Measurements from ENCODE around the gene MALRD1. TPM values are rescaled to one million over a fixed set of nuclear protein-coding genes. Genes with fewer than 3 reads are reported as not detected.

MALRD1 gene
- total RNA-seq = 1 to 10 TPM in 3 of 4 donors, not detected in 1; 1.0 to 4.1 (median 2.6) TPM

DNA sequence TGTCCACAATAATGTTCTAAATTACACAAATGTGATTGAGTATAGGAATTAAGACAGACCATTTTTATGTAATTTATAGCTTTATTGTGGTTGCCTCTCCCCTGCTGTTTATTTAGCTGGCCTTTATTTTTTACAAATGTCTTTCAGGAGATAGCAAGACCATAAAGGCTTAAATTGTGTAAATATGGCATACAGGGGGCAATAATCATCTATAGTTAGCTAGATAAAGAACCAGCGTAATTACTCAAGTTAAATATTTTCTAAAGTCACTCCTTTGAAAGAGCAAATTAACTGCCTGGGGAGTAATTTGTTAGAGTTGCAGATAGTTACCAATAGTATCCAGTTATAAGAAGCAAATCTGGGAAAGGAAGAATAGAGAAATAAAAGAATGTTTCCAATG lies at the start of gene MALRD1:
Gene MALRD1, plus strand, starts transcription at position 313 of the 400 bp plus-strand sequence. CDS start 138 bp downstream, outside the sequence.
- TF ChIP-seq, protein P1, sequence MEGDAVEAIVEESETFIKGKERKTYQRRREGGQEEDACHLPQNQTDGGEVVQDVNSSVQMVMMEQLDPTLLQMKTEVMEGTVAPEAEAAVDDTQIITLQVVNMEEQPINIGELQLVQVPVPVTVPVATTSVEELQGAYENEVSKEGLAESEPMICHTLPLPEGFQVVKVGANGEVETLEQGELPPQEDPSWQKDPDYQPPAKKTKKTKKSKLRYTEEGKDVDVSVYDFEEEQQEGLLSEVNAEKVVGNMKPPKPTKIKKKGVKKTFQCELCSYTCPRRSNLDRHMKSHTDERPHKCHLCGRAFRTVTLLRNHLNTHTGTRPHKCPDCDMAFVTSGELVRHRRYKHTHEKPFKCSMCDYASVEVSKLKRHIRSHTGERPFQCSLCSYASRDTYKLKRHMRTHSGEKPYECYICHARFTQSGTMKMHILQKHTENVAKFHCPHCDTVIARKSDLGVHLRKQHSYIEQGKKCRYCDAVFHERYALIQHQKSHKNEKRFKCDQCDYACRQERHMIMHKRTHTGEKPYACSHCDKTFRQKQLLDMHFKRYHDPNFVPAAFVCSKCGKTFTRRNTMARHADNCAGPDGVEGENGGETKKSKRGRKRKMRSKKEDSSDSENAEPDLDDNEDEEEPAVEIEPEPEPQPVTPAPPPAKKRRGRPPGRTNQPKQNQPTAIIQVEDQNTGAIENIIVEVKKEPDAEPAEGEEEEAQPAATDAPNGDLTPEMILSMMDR (IDR thresholded peaks at IDR 0.05; ENCODE audit: low read depth) = no peak

DNA sequence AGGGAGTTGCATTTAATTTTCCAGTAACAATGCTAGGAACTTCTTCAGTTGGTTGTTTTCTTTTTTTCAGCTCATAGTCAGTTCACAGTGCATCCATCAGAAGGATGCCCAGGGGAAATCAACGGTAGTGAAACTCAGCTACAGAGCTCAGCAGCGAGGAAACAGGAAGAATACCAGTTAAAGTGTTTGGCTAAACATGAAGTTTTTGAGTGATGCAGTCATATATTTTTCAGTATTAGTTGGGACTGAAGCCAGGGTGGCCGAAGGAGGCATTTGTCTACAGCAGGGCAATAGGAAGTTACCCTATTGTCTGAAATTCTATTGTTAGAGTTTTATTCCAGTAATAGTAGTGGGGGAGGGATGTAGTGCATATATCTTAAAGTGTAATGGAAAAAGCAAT lies 45.3 kb upstream of the MALRD1 start:
- TF ChIP-seq, protein P1 (IDR thresholded peaks at IDR 0.05; ENCODE audit: low read depth) = no peak

GRCh38 chr10:19012111-19012510 lies 36.5 kb upstream of the MALRD1 start:
- TF ChIP-seq, protein P1 (IDR thresholded peaks at IDR 0.05; ENCODE audit: low read depth) = no peak

- TF ChIP-seq, protein P1 (IDR thresholded peaks at IDR 0.05; ENCODE audit: low read depth) = no peak
Measured at GRCh38 chr10:19014034-19014433, 34.6 kb upstream of the MALRD1 start.

- TF ChIP-seq, protein P1 (IDR thresholded peaks at IDR 0.05; ENCODE audit: low read depth) = no peak
Measured at GRCh38 chr10:19014498-19014897, 34.1 kb upstream of the MALRD1 start.

DNA sequence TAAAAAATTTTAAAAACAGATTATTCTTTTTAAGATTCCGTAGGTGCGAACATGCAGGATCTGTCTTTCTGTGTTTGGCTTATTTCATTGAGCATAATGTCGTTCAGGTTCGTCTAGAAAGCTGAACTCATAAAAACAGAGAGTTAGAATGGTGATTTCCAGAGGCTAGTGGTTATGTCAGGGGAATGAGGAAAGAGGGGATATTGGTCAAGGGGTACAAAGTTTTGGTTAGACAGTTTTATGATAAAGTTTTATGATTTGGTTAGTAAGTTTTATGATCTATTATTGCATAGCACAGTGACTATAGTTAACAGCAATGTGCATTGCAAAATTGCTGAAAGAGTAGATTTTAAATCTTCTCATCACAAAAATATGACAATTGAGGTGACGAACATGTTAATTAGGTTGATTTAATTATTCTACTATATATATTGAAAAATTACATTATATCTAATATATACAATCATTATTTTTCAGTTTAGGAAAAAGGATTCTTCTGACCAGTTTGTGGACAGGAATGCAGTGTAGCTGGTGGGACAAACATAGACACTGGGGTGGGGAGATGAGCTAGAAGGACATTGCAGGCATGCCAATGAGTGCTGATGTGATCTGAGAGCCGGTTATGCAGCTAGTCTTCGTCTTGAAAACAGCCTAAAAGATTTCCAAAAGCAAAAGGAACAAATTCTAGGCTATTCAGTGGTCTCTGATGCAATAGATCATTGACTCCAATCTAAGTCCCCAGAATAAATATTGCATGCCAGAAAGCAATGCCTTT lies 31.3 kb upstream of the MALRD1 start:
- TF ChIP-seq, protein P1 (IDR thresholded peaks at IDR 0.05; ENCODE audit: low read depth) = no peak

DNA sequence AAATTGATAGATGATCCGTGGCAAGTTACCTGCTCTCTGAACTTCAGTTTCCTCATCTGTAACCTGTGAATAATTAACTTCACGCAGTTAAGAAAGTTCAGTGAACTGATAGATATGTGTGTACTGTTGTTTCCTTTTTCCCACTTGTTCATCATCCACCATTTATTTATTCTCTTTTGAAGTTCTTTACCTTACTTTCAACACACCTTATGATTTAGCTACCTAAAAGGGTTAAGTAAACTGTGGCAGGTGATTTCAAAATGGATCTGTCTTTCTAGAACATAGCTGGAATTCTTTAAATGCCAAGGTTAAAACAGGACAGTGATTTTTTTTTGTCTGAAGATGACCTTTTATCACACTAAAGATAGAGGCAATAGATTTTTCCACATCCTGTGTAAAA lies 27.4 kb upstream of the MALRD1 start:
- TF ChIP-seq, protein P1 (IDR thresholded peaks at IDR 0.05; ENCODE audit: low read depth) = no peak
